GM21528 (cell line): ENCODE results near the gene SREK1IP1.

Experiments
- ATAC-seq: cut with Tn5 transposase; IDR thresholded peaks from one replicate; pipeline ENCODE4 v1.9.1; 2021; ENCODE audit warnings: mild to moderate bottlenecking, moderate library complexity; ENCODE audit not compliant: unreplicated experiment, low FRiP score

SREK1IP1 gene

GRCh38 chr5:64688965-64689364, 79.5 kb downstream of the SREK1IP1 start:
- ATAC-seq: no peak

DNA sequence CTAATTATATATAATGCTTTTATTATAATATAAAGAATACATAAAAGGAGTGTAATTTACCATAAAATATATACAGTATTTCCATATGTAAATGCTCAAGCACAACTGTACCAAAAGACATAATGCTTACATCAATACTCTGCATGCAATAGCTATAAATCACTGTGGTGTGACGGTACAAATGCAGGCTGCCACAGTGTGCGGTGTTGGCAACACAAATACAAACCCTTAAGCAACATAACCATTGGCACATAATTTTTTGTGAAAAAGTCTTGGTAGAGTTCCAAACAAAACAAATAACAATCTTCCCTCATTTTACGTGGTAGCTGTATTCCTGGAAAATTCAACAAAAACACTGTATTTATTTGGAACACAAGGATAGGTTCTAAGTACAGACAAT, 80.1 kb downstream of the SREK1IP1 start:
- no peak for ATAC-seq

- no peak for ATAC-seq
Observed at GRCh38 chr5:64685866-64686265, 82.6 kb downstream of the SREK1IP1 start.

- ATAC-seq: no peak
Observed at GRCh38 chr5:64682608-64683007, 85.9 kb downstream of the SREK1IP1 start.

GRCh38 chr5:64680289-64680688, 88.2 kb downstream of the SREK1IP1 start:
- ATAC-seq: no peak

DNA sequence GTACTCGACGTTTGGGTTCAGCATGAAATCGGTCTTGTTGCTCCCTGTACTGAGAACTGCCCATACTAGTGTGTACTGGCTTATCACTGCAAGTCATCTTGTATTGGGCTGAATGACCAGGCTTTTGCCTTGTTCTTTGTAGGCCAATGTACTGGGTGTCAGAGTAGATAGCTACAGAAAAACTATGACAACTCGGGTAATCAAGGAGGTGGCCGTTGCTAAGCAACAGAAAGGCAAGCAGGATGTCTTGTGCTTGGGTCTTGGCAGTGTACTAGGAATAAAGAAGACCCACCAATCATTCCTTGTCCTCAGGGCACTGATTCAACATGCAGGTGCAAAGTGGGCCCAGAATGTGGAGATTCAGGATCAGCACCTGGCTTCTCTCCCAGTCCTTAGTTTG, 90.1 kb downstream of the SREK1IP1 start:
- no peak for ATAC-seq

- ATAC-seq: no peak
Observed at GRCh38 chr5:64671678-64672077, 96.8 kb downstream of the SREK1IP1 start.

- ATAC-seq: no peak
Observed at GRCh38 chr5:64670277-64670676, 98.2 kb downstream of the SREK1IP1 start.
